Right lobe of liver (tissue), 6 donors: ENCODE measurements around the gene SPDYC. TPM values are rescaled to one million over a fixed set of nuclear protein-coding genes. Genes with fewer than 3 reads are reported as not detected.

Experiments
- ATAC-seq, 4 donors: fragments of 200-7000 bp; cut with Tn5 transposase; one replicate each; pipeline ENCODE4 v1.9.1; 2020; ENCODE audit warnings: mild to moderate bottlenecking in 4 of 4, moderate library complexity in 4 of 4
- DNase-seq, 3 donors: peaks; one replicate each; pipeline ENCODE4 v3.0.0-alpha.2; 2020
- H3K27ac ChIP-seq, 3 donors: fragments of 200-600 bp; one replicate each; pipeline ENCODE4 v1.8.0; 2022
- H3K27me3 ChIP-seq, 2 donors: fragments of 200-600 bp; one replicate each; pipeline ENCODE4 v1.8.0; 2022
- H3K36me3 ChIP-seq, 4 donors: fragments of 200-600 bp; sonication (generic) in 1 of 4; one replicate each; pipeline versions ENCODE4 v1.5.1 to v1.8.0; 2017 to 2022; ENCODE audit warnings: control low read depth in 1 of 4
- H3K4me1 ChIP-seq, 4 donors: fragments of 200-600 bp; sonication (generic) in 1 of 4; one replicate each; pipeline versions ENCODE4 v1.5.1 to v1.8.0; 2017 to 2022; ENCODE audit warnings: control low read depth in 1 of 4
- H3K4me3 ChIP-seq, 3 donors: fragments of 200-600 bp; one replicate each; pipeline ENCODE4 v1.8.0; 2022
- H3K9me3 ChIP-seq, 4 donors: fragments of 200-600 bp; sonication (generic) in 1 of 4; one replicate each; pipeline versions ENCODE4 v1.5.1 to v1.8.0; 2017 to 2022; ENCODE audit warnings: control low read depth in 1 of 4
- CTCF ChIP-seq, 4 donors: fragments of 200-600 bp in 3 of 4; fragments of 450-650 bp in 1 of 4; IDR thresholded peaks; one replicate each; pipeline versions ENCODE4 v1.5.1 to v1.8.0; 2016 to 2022; ENCODE audit warnings: antibody characterized with exemption in 4 of 4, mild to moderate bottlenecking in 2 of 4
- POLR2A ChIP-seq: fragments of 450-650 bp; IDR thresholded peaks from one replicate; pipeline ENCODE4 v1.6.1; 2017; ENCODE audit warnings: antibody characterized with exemption, mild to moderate bottlenecking
- WGBS: methylation state at CpG from one replicate; pipeline ENCODE4 v1.1.6; 2018; ENCODE audit warnings: low coverage, low lambda C conversion rate; ENCODE audit not compliant: insufficient coverage; ENCODE audit errors: missing lambda C conversion rate; 5-methylcytosine and 5-hydroxymethylcytosine counted together
- intact Hi-C, 2 donors: fragments of 100-400 bp; cut with DNase I; formaldehyde crosslinking; loops; one replicate each; pipeline versions ENCODE4 v1.11.2 to v1.14.1; 2022
- total RNA-seq, 6 experiments: library from RNA; depleted of rRNA in 2 of 6; stranded (reverse); fragments of >200 nt in 2 of 6; fragmentation: NEBNext Ultra II Directional in 3 of 6; extraction: Animal tissue kit (Norgen Biotek cat#: 25700) in 3 of 6; gene quantifications; one replicate each; pipeline versions ENCODE4 v1.1.0 to v1.2.4, GENCODE V29; 2016 to 2023
- donor health status: DM: no; HTN: yes; CAD: no.
- donor health status: DM: no; HTN: no; CAD: no.
- donor health status: DM: no; HTN: no; CAD: no.
- donor health status: DM: no; HTN: yes; CAD: no.
- donor health status: DM: no; HTN: yes; CAD: no.

SPDYC gene
- total RNA-seq, 6 experiments from 2014 or later = 0.49 to 1.8 (median 0.87) TPM; not detected in 2

DNA sequence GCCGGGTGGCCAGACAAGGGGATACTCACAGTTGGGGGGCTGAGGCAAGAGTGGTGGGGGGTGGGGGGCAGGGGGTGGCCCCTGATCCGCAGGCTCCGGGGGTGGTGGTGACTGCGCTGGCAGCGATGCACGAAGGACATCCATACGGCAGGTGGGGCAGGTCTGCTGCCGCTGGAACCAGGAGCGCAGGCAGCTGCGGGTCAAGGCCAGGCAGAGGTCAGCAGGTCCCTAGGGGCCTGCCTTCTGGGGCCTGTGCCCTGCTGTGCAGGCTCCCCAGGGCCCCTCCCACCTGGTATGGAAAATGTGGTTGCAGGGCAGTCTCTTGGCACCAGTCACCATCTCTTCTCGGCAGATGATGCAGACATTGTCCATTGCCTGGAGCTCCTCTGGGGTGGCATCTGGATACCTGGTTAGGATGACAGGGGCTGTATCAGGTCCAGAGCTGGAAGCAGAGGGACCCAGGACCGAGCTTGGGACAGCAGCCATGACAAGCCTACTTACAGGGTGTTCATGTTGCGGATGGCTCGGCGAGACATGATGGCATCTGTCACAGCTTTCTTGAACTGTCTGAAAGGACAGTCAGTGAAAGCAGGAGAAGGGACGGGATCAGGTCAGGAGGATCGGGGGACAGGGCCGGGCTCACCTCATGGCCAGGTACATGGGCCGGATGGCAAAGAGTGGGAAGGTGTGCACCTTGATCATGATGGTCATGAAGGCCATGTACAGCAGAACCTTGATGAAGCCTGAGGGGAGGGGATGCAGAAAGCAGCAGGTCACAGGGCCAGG lies 39.2 kb upstream of the SPDYC start:
- intact Hi-C loops = loop anchor here in 1 of 2 donors (10.0 kb wide), 1 partner anchor 124 kb away; no protein-coding TSS in a partner anchor
- DNase-seq = peak in 2 of 3 donors; percentile 18 to 45

GRCh38 chr11:65131417-65131776 lies 38.6 kb upstream of the SPDYC start:
- H3K36me3 ChIP-seq = peaks cover 11 to 66% (median 34%) of the 10 kb centered on the region in 4 donors
- no peak overlapping the region for H3K27ac ChIP-seq
- ATAC-seq = no peak

More for the DNA sequence above, 39.2 kb upstream of the SPDYC start:
- Histone ChIP-seq H3K27ac (no peak overlapping the region), H3K27me3 (no peaks in the 10 kb centered on the region), H3K9me3 (no peaks in the 10 kb centered on the region), H3K36me3 (peaks cover 11 to 72% (median 34%) of the 10 kb centered on the region in 4 donors), H3K4me3 (no peak overlapping the region), H3K4me1 (peaks cover 0 to 22% (median 9%) of the 10 kb centered on the region in 4 donors)
- TF ChIP-seq POLR2A (no peak), CTCF (IDR thresholded peaks at IDR 0.05) (no peak)
- WGBS = 94% methylated on average over 8 of the region's 19 CpGs
- ATAC-seq = no peak

DNA sequence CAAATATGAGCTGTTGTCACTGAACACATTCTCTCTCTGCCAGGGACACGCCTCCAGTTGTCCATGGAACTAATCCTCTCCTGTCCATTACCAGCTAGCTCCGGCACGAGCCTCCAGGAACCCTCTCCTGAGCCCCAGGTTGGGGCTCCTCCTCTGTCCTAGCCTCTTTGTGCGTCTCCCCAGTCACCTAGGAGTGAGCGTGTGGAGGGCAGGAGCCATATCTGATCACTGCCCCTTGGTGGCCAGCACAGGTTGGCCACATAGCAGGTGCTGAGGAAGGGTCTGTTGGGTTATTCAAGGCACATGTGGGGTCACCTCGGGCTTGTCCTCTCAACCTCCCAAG lies 38.2 kb upstream of the SPDYC start:
- Histone ChIP-seq H3K4me3 (no peak overlapping the region), H3K9me3 (no peaks in the 10 kb centered on the region), H3K4me1 (peaks cover 0 to 25% (median 11%) of the 10 kb centered on the region in 4 donors), H3K27me3 (no peaks in the 10 kb centered on the region), H3K27ac (no peak overlapping the region), H3K36me3 (peaks cover 11 to 61% (median 34%) of the 10 kb centered on the region in 4 donors)
- DNase-seq (no peak), ATAC-seq (no peak)
- 51% methylated on average over 5 of the region's 6 CpGs for WGBS
- no peak for TF ChIP-seq POLR2A
- intact Hi-C loops = loop anchor here in 1 of 2 donors (10.0 kb wide), 1 partner anchor 123 kb away; no protein-coding TSS in a partner anchor

More at GRCh38 chr11:65131417-65131776, 38.6 kb upstream of the SPDYC start:
- no peaks in the 10 kb centered on the region for H3K27me3 ChIP-seq
- H3K4me3 ChIP-seq = no peak overlapping the region
- DNase-seq = no peak
- H3K9me3 ChIP-seq = no peaks in the 10 kb centered on the region
- intact Hi-C loops = loop anchor here in 1 of 2 donors (10.0 kb wide), 1 partner anchor 123 kb away; no protein-coding TSS in a partner anchor
- no CpG with 5 or more reads among the region's 3 CpGs for WGBS
- H3K4me1 ChIP-seq = peaks cover 0 to 25% (median 11%) of the 10 kb centered on the region in 4 donors
- TF ChIP-seq POLR2A (no peak), CTCF (IDR thresholded peaks at IDR 0.05) (no peak)

- TF ChIP-seq CTCF (IDR thresholded peaks at IDR 0.05) (no peak), POLR2A (no peak)
- DNase-seq = peak in 1 of 3 donors; percentile 39
- peak overlapping the region in 1 of 3 donors; percentile 99 for H3K4me3 ChIP-seq
- H3K27me3 ChIP-seq = no peaks in the 10 kb centered on the region
- H3K9me3 ChIP-seq = no peaks in the 10 kb centered on the region
- peak overlapping the region in 1 of 3 donors; percentile 96 for H3K27ac ChIP-seq
- peaks cover 0 to 25% (median 11%) of the 10 kb centered on the region in 4 donors for H3K4me1 ChIP-seq
- intact Hi-C loops = loop anchor here in 1 of 2 donors (10.0 kb wide), 1 partner anchor 122 kb away; no protein-coding TSS in a partner anchor
- WGBS = 43% methylated on average over 2 of the region's 10 CpGs
- no peak for ATAC-seq
- H3K36me3 ChIP-seq = peaks cover 11 to 56% (median 33%) of the 10 kb centered on the region in 4 donors
Measured at GRCh38 chr11:65132238-65132987, 37.6 kb upstream of the SPDYC start.
